ENCODE measurements around the gene MACROH2A1. TPM values are rescaled to one million over a fixed set of nuclear protein-coding genes. Genes with fewer than 3 reads are reported as not detected.

Gene MACROH2A1
- polyA plus RNA-seq, 1 of the 3 experiments (the other 2 are of a cell fraction) = 165 TPM

GRCh38 chr5:135393691-135394090, 5.3 kb downstream of the MACROH2A1 start:
- no peak for TF ChIP-seq MEF2A (IDR thresholded peaks at IDR 0.05; ENCODE audit: borderline replicate concordance, low read depth)
- TF ChIP-seq RAD21 (IDR thresholded peaks at IDR 0.05; ENCODE audit: low read length) = no peak
- TF ChIP-seq IRF3 (IDR thresholded peaks at IDR 0.05; ENCODE audit: low read depth, low read length) = no peak
- no peak for TF ChIP-seq TAF1 (IDR thresholded peaks at IDR 0.05; ENCODE audit: borderline replicate concordance, low read depth, low read length)
- no peak for TF ChIP-seq SMC3 (IDR thresholded peaks at IDR 0.05; ENCODE audit: low read depth, low read length)
- no peak for TF ChIP-seq EZH2phosphoT487 (IDR thresholded peaks at IDR 0.05; ENCODE audit: borderline replicate concordance, low read depth)
- no peak for TF ChIP-seq CTCF (IDR thresholded peaks at IDR 0.05)
- no peak for TF ChIP-seq FOSL2 (IDR thresholded peaks at IDR 0.05; ENCODE audit: borderline replicate concordance, low read depth)
- no peak for TF ChIP-seq TCF12 (IDR thresholded peaks at IDR 0.05)
- no peak for TF ChIP-seq FOXM1 (IDR thresholded peaks at IDR 0.05; ENCODE audit: low read depth)
- TF ChIP-seq NFIC (IDR thresholded peaks at IDR 0.05; ENCODE audit: borderline replicate concordance) = no peak
- TF ChIP-seq POLR2AphosphoS5 (IDR thresholded peaks at IDR 0.05; ENCODE audit: low read depth, low read length) = no peak
- no peak for TF ChIP-seq RFX5 (IDR thresholded peaks at IDR 0.05; ENCODE audit: low read length)
- TF ChIP-seq REST (IDR thresholded peaks at IDR 0.05; ENCODE audit: low read depth, low read length) = no peak
- no peak for TF ChIP-seq YY1 (IDR thresholded peaks at IDR 0.05; ENCODE audit: low read depth)
- WGBS (ENCODE audit: low lambda C conversion rate) = 95% methylated on average over 3 of the region's 3 CpGs
- no peak overlapping the region for H2AFZ ChIP-seq (ENCODE audit: low read depth)
- no peaks in the 10 kb centered on the region for H3F3A ChIP-seq (replicated peaks; ENCODE audit: insufficient read depth)
- CTCF ChIA-PET = interaction anchor here (0.8 to 1.2 kb wide), 3 partner anchors 16 to 69 kb away, joined by 3 read pairs; no protein-coding TSS in a partner anchor
- H3K27me3 ChIP-seq (ENCODE audit: insufficient read depth) = no peaks in the 10 kb centered on the region
- H3K9me3 ChIP-seq = no peaks in the 10 kb centered on the region
- no peak overlapping the region for H3K4me2 ChIP-seq
- no peaks in the 10 kb centered on the region for H3K9me2 ChIP-seq
- peaks cover 25 to 40% of the 10 kb centered on the region in 2 experiments for H3K4me1 ChIP-seq (ENCODE audit: control insufficient read depth in 1 of 2, insufficient read depth in 2 of 2, low read depth in 1 of 2, low read length in 1 of 2)
- peaks cover 3 to 28% of the 10 kb centered on the region in 2 experiments for H3K36me3 ChIP-seq (replicated peaks in 1 of 2; ENCODE audit: control insufficient read depth in 1 of 2, insufficient read depth in 2 of 2, low read length in 1 of 2)
- peak overlapping the region in 1 of 2 experiments; percentile 84; a peak in 2 of 4 replicates for H3K27ac ChIP-seq (ENCODE audit: low read depth in 2 of 2, low read length in 1 of 2)
- no peak overlapping the region for H3K9ac ChIP-seq
- H3K79me2 ChIP-seq (ENCODE audit: insufficient read depth) = peaks cover 98% of the 10 kb centered on the region
- H4K20me1 ChIP-seq (ENCODE audit: insufficient read depth) = peaks cover 82% of the 10 kb centered on the region
- POLR2A ChIA-PET = no interaction called here
- DNase-seq = no peak
- no peak overlapping the region for H3K4me3 ChIP-seq (ENCODE audit: low read depth in 2 of 2, low read length in 1 of 2)

Data from SK-N-SH (cell line).